HCT116 (cell line): ENCODE measurements around the gene NELFB. TPM values are rescaled to one million over a fixed set of nuclear protein-coding genes. Genes with fewer than 3 reads are reported as not detected.

Experiments used
- ATAC-seq: fragments of 200-7000 bp; cut with Tn5 transposase; 2 replicates; pipeline ENCODE4 v1.9.1; 2020; ENCODE audit warnings: mild to moderate bottlenecking, moderate library complexity
- BruUV-seq: library from RNA; stranded (reverse); fragments of 400-500 nt; replicated peaks from 2 replicates; lab custom pipeline; 2021; lab: Mats Ljungman, UMichigan
- CTCF ChIA-PET: fragments of 300-600 bp; sonication (Branson Sonifier 250); formaldehyde crosslinking; loops from one replicate; lab custom pipeline; 2021; ENCODE audit warnings: antibody characterized with exemption; lab: Charles Lee
- POLR2A ChIA-PET: fragments of 300-600, 350-600 bp; sonication (Branson Sonifier 250); formaldehyde crosslinking; loops from one replicate; lab custom pipeline; 2021; ENCODE audit warnings: antibody characterized with exemption; lab: Charles Lee
- RAD21 ChIA-PET, 2 experiments: fragments of 300-600 bp; sonication (Branson Sonifier 250); formaldehyde crosslinking; loops; one replicate each; lab custom pipeline; 2023; ENCODE audit warnings: low total read pairs in 2 of 2; ENCODE audit not compliant: uncharacterized antibody in 2 of 2, unreplicated experiment in 2 of 2, low non-redundant PET in 1 of 2; lab: Charles Lee
- DNase-seq: peaks from one replicate; pipeline ENCODE4 v3.0.0-alpha.2; 2010; ENCODE audit warnings: low read depth, low spot score
- H2AFZ ChIP-seq: fragments of 200-600 bp; shearing (Covaris generic), sonication (generic); 2 replicates; pipeline ENCODE4 v1.6.1; 2017; ENCODE audit warnings: low read depth, mixed run types, mixed read lengths, antibody characterized with exemption, low read length; ENCODE audit not compliant: poor library complexity, severe bottlenecking
- H3K27ac ChIP-seq: 2 replicates; pipeline ENCODE4 v1.5.1; 2012; ENCODE audit warnings: low read depth, low read length
- H3K27me3 ChIP-seq: fragments of 200-600 bp; sonication (generic); 2 replicates; pipeline ENCODE4 v1.6.1; 2016; ENCODE audit warnings: mixed run types, low read length, mixed read lengths; ENCODE audit not compliant: insufficient read depth
- H3K36me3 ChIP-seq, 2 experiments: fragments of 200-500 bp in 1 of 2; fragments of 200-600 bp in 1 of 2; sonication (Bioruptor generic) in 1 of 2; sonication (generic) in 1 of 2; 2 replicates each; pipeline versions ENCODE4 v1.5.1 to v1.6.1; 2014 to 2016; ENCODE audit warnings: low read length in 2 of 2, inconsistent platforms in 1 of 2, mixed read lengths in 1 of 2, mixed run types in 1 of 2; ENCODE audit not compliant: insufficient read depth in 2 of 2, control insufficient read depth in 1 of 2
- H3K4me1 ChIP-seq, 2 experiments: fragments of 200-600 bp in 1 of 2; sonication (generic) in 1 of 2; 2 replicates each; pipeline versions ENCODE4 v1.5.1 to v1.6.1; 2012 to 2017; ENCODE audit warnings: low read length in 2 of 2, inconsistent platforms in 1 of 2, mild to moderate bottlenecking in 1 of 2, mixed read lengths in 1 of 2, mixed run types in 1 of 2, moderate library complexity in 1 of 2; ENCODE audit not compliant: insufficient read depth in 2 of 2, control insufficient read depth in 1 of 2
- H3K4me2 ChIP-seq: fragments of 200-600 bp; sonication (generic); 2 replicates; pipeline ENCODE4 v1.6.1; 2017; ENCODE audit warnings: mixed run types, low read length, mixed read lengths
- H3K4me3 ChIP-seq, 2 experiments: fragments of 200-600 bp in 1 of 2; sonication (generic) in 1 of 2; replicated peaks in 1 of 2; 2 replicates each; pipeline ENCODE4 v1.5.1; 2011 to 2016; ENCODE audit warnings: low read length in 2 of 2, control low read depth in 1 of 2, low read depth in 1 of 2, mild to moderate bottlenecking in 1 of 2, mixed read lengths in 1 of 2, mixed run types in 1 of 2
- H3K79me2 ChIP-seq: fragments of 200-600 bp; sonication (generic); 2 replicates; pipeline ENCODE4 v1.6.1; 2017; ENCODE audit warnings: mild to moderate bottlenecking, mixed run types, low read length, moderate library complexity, mixed read lengths; ENCODE audit not compliant: insufficient read depth
- H3K9ac ChIP-seq: fragments of 200-600 bp; sonication (generic); 2 replicates; pipeline ENCODE4 v1.6.1; 2016; ENCODE audit warnings: low read length, mixed read lengths
- H3K9me2 ChIP-seq: fragments of 200-600 bp; sonication (generic), shearing (Covaris generic); 2 replicates; pipeline ENCODE4 v1.6.1; 2017; ENCODE audit warnings: mixed run types, mild to moderate bottlenecking, moderate library complexity; ENCODE audit not compliant: insufficient read depth
- H3K9me3 ChIP-seq, 2 experiments: fragments of 200-500 bp in 1 of 2; fragments of 200-600 bp in 1 of 2; sonication (Bioruptor generic) in 1 of 2; sonication (generic) in 1 of 2; 2 replicates each; pipeline ENCODE4 v1.6.1; 2014 to 2017; ENCODE audit warnings: low read length in 2 of 2, mixed read lengths in 2 of 2, inconsistent platforms in 1 of 2, low read depth in 1 of 2, mild to moderate bottlenecking in 1 of 2, mixed run types in 1 of 2, moderate library complexity in 1 of 2; ENCODE audit not compliant: control insufficient read depth in 1 of 2, insufficient read depth in 1 of 2
- H4K20me1 ChIP-seq: fragments of 200-600 bp; sonication (generic), shearing (Covaris generic); 2 replicates; pipeline ENCODE4 v1.6.1; 2017; ENCODE audit warnings: mixed run types, mild to moderate bottlenecking, moderate library complexity; ENCODE audit not compliant: insufficient read depth
- EGR1 ChIP-seq: IDR thresholded peaks from 2 replicates; pipeline ENCODE4 v1.6.1; 2012; ENCODE audit warnings: low read depth
- POLR2AphosphoS5 ChIP-seq: IDR thresholded peaks from 2 replicates; pipeline ENCODE4 v1.6.1; 2011; ENCODE audit warnings: mild to moderate bottlenecking, low read depth, low read length, moderate library complexity
- RAD21 ChIP-seq: IDR thresholded peaks from 2 replicates; pipeline ENCODE4 v1.6.1; 2012; ENCODE audit warnings: low read depth, mild to moderate bottlenecking
- SIN3A ChIP-seq: IDR thresholded peaks from 2 replicates; pipeline ENCODE4 v1.6.1; 2012; ENCODE audit warnings: low read depth
- SP1 ChIP-seq: IDR thresholded peaks from 2 replicates; pipeline ENCODE4 v1.6.1; 2012; ENCODE audit warnings: low read depth
- TCF7L2 ChIP-seq: IDR thresholded peaks from 2 replicates; pipeline ENCODE4 v1.7.0; 2011; ENCODE audit warnings: borderline replicate concordance, inconsistent platforms; ENCODE audit not compliant: insufficient read depth, insufficient read length; ENCODE audit errors: extremely low read depth
- YY1 ChIP-seq: IDR thresholded peaks from 2 replicates; pipeline ENCODE4 v1.6.1; 2011; ENCODE audit warnings: low read length, low read depth, moderate library complexity, mild to moderate bottlenecking; ENCODE audit not compliant: insufficient replicate concordance; ENCODE audit errors: extremely low read depth
- ZBTB33 ChIP-seq: IDR thresholded peaks from 2 replicates; pipeline ENCODE4 v1.6.1; 2011; ENCODE audit warnings: mild to moderate bottlenecking, low read length, moderate library complexity; ENCODE audit not compliant: insufficient replicate concordance; ENCODE audit errors: extremely low read depth
- intact Hi-C: fragments of 100-400 bp; cut with micrococcal nuclease; formaldehyde crosslinking; loops from 2 replicates; pipeline ENCODE4 v1.10.0; 2022
- total RNA-seq: library from RNA; stranded (reverse); gene quantifications from one replicate; pipeline ENCODE4 v1.2.1, GENCODE V29; 2021; ENCODE audit not compliant: unreplicated experiment
- TF ChIP-seq, protein P1 (sequence below): IDR thresholded peaks from 2 replicates; pipeline ENCODE4 v1.6.1; 2012; ENCODE audit warnings: low read depth
- TF ChIP-seq, protein P2 (sequence below): IDR thresholded peaks from 2 replicates; pipeline ENCODE4 v1.6.1; 2012
- TF ChIP-seq, protein P3 (sequence below): IDR thresholded peaks from 2 replicates; pipeline ENCODE4 v1.6.1; 2012

Gene NELFB
- total RNA-seq, 1 experiment from 2014 or later, result 86.4 TPM

DNA sequence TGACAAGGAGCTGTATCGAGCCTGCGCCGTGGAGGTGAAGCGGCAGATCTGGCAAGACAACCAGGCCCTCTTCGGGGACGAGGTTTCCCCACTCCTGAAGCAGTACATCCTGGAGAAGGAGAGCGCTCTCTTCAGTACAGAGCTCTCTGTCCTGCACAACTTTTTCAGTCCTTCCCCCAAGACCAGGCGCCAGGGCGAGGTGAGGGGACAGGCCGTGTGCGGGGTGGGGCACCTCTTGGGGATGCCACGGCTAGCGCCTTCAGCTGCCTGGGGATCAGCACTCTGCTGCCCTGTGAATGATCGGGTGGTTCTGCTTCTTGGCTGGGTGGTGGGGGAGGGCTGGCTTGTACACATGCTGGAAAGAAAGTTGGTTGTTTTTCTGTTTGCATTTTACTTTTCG is 1.7 kb downstream of the NELFB start:
- H3K4me1 ChIP-seq, result peaks cover 21 to 42% of the 10 kb centered on the region in 2 experiments
- intact Hi-C loops, result no loop called here
- H3K9me2 ChIP-seq, result no peaks in the 10 kb centered on the region
- H3K27ac ChIP-seq, result no peak overlapping the region
- no peaks in the 10 kb centered on the region for H4K20me1 ChIP-seq
- ChIA-PET RAD21 (no interaction called here), POLR2A (interaction anchor here (5.9 kb wide), 1 partner anchor 16 kb away, joined by 39 read pairs; the partner anchor contains the start of gene TUBB4B), CTCF (no interaction called here)
- DNase-seq (no peak), ATAC-seq (no peak)
- TF ChIP-seq ZBTB33 (no peak), YY1 (no peak), RAD21 (no peak), TCF7L2 (no peak), SP1 (no peak), EGR1 (no peak), SIN3A (no peak), POLR2AphosphoS5 (no peak)
- TF ChIP-seq, protein P1, sequence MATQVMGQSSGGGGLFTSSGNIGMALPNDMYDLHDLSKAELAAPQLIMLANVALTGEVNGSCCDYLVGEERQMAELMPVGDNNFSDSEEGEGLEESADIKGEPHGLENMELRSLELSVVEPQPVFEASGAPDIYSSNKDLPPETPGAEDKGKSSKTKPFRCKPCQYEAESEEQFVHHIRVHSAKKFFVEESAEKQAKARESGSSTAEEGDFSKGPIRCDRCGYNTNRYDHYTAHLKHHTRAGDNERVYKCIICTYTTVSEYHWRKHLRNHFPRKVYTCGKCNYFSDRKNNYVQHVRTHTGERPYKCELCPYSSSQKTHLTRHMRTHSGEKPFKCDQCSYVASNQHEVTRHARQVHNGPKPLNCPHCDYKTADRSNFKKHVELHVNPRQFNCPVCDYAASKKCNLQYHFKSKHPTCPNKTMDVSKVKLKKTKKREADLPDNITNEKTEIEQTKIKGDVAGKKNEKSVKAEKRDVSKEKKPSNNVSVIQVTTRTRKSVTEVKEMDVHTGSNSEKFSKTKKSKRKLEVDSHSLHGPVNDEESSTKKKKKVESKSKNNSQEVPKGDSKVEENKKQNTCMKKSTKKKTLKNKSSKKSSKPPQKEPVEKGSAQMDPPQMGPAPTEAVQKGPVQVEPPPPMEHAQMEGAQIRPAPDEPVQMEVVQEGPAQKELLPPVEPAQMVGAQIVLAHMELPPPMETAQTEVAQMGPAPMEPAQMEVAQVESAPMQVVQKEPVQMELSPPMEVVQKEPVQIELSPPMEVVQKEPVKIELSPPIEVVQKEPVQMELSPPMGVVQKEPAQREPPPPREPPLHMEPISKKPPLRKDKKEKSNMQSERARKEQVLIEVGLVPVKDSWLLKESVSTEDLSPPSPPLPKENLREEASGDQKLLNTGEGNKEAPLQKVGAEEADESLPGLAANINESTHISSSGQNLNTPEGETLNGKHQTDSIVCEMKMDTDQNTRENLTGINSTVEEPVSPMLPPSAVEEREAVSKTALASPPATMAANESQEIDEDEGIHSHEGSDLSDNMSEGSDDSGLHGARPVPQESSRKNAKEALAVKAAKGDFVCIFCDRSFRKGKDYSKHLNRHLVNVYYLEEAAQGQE, result no peak
- TF ChIP-seq, protein P2, sequence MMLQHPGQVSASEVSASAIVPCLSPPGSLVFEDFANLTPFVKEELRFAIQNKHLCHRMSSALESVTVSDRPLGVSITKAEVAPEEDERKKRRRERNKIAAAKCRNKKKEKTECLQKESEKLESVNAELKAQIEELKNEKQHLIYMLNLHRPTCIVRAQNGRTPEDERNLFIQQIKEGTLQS, result no peak
- TF ChIP-seq, protein P3, sequence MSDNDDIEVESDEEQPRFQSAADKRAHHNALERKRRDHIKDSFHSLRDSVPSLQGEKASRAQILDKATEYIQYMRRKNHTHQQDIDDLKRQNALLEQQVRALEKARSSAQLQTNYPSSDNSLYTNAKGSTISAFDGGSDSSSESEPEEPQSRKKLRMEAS, result no peak
- no peak overlapping the region for H2AFZ ChIP-seq
- H3K9ac ChIP-seq, result 0 out of 2 replicates have a peak overlapping the region, but pooled peaks have one; percentile 88
- no peaks in the 10 kb centered on the region for H3K9me3 ChIP-seq
- no TSS peak for BruUV-seq
- H3K27me3 ChIP-seq, result no peaks in the 10 kb centered on the region
- peaks cover 36% of the 10 kb centered on the region for H3K79me2 ChIP-seq
- peak overlapping the region; percentile 93 for H3K4me2 ChIP-seq
- H3K4me3 ChIP-seq, result peak overlapping the region; percentile 97 to 100
- H3K36me3 ChIP-seq, result peaks cover 17 to 22% of the 10 kb centered on the region in 2 experiments
